Lower leg skin (tissue), 4 donors: ENCODE measurements around the gene PTH2. TPM values are rescaled to one million over a fixed set of nuclear protein-coding genes. Genes with fewer than 3 reads are reported as not detected.

Experiments
- DNase-seq, 2 donors: peaks; one replicate each; pipeline ENCODE4 v3.0.0-alpha.2; 2019; ENCODE audit warnings: low spot score in 2 of 2
- H3K4me3 ChIP-seq: fragments of 200-600 bp; sonication (generic); 2 replicates; pipeline ENCODE4 v1.5.1; 2017; ENCODE audit warnings: mild to moderate bottlenecking, low read depth; ENCODE audit not compliant: poor library complexity, severe bottlenecking
- CTCF ChIP-seq, 3 donors: fragments of 450-650 bp; IDR thresholded peaks; one replicate each; pipeline ENCODE4 v1.5.1; 2016; ENCODE audit warnings: antibody characterized with exemption in 3 of 3, mild to moderate bottlenecking in 3 of 3, moderate library complexity in 2 of 3
- POLR2A ChIP-seq, 2 donors: fragments of 450-650 bp; IDR thresholded peaks; one replicate each; pipeline ENCODE4 v1.6.1; 2016 to 2017; ENCODE audit warnings: antibody characterized with exemption in 2 of 2, mild to moderate bottlenecking in 1 of 2, moderate library complexity in 1 of 2
- WGBS, 2 donors: methylation state at CpG; one replicate each; pipeline ENCODE4 v1.1.5; 2018; 5-methylcytosine and 5-hydroxymethylcytosine counted together
- intact Hi-C: fragments of 100-400 bp; cut with DNase I; formaldehyde crosslinking; loops from one replicate; pipeline ENCODE4 v1.15.0; 2023; ENCODE audit warnings: low total_unique reads
- total RNA-seq, 4 donors: library from RNA; depleted of rRNA; stranded (reverse); fragments of >200 nt; gene quantifications; one replicate each; pipeline ENCODE4 v1.1.0, GENCODE V29; 2016

PTH2 gene
- total RNA-seq, 4 donors from 2014 or later = not detected

DNA sequence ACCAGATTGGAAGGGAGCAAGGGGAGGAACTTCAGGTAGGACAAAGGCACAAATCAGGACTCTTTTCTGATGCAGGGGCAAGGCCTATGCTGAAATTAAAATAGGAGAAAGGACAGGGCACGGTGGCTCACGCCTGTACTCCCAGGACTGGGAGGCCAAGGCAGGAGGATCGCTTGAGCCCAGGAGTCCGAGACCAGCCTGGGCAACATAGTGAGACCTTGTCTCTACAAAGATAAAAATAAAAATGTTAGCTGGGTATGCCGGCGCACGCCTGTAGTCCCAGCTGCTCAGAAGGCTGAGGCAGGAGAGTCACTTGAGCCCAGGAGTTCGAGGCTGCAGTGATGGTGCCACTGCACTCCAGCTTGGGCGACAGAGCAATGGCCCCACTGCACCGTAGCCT is 12.4 kb upstream of the PTH2 start:
- no peak for DNase-seq
- intact Hi-C loops = loop anchor here (5.0 kb wide), 1 partner anchor 43 kb away; no protein-coding TSS in a partner anchor

GRCh38 chr19:49434907-49435583 is 11.8 kb upstream of the PTH2 start:
- no peak for TF ChIP-seq POLR2A (IDR thresholded peaks at IDR 0.05)
- no peak for TF ChIP-seq CTCF (IDR thresholded peaks at IDR 0.05)
- intact Hi-C loops = loop anchor here (5.0 kb wide), 1 partner anchor 43 kb away; no protein-coding TSS in a partner anchor

More for the DNA sequence above, 12.4 kb upstream of the PTH2 start:
- TF ChIP-seq CTCF (IDR thresholded peaks at IDR 0.05) = no peak
- TF ChIP-seq POLR2A (IDR thresholded peaks at IDR 0.05) = no peak
- WGBS, 2 donors = 88 to 91% methylated on average over 10 of the region's 10 CpGs
- H3K4me3 ChIP-seq = no peak overlapping the region

DNA sequence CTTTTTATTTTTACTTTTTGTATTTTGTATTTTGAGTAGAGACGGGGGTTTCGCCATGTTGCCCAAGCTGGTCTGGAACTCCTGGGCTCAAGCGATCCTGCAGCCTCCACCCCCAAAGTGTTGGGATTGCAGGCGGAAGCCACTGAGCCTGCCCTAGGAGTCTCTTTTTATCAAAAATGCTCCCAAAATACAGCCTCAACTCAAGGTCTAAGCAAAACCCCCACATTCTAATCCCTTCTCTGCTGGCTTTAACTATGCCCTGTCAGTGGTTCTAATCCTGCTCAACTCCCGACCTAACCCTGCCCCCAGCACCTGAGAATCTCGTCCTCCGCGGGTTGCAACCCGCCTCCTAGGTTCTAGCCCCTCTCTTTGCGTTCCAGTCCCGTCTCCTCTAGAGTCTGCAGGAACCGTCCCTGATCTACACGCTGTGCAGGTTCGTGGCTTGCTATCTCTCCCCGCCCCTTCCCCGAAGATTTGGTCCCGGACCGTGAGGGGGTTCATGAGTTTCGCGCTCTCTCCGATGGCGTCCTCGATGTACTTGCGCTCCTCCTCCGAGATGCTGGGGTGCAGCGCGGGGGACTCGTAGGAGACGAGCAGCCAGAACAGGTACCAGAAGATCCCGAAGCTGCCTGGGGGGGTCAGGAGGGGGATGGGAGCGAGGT is 10.1 kb upstream of the PTH2 start:
- no peak for DNase-seq
- 25 to 44% methylated on average over 31 of the region's 31 CpGs for WGBS, 2 donors
- TF ChIP-seq CTCF (IDR thresholded peaks at IDR 0.05) (no peak), POLR2A (IDR thresholded peaks at IDR 0.05) (no peak)
- H3K4me3 ChIP-seq = no peak overlapping the region
- intact Hi-C loops = no loop called here

More at GRCh38 chr19:49434907-49435583, 11.8 kb upstream of the PTH2 start:
- WGBS, 2 donors = 89 to 93% methylated on average over 18 of the region's 18 CpGs
- no peak for DNase-seq
- no peak overlapping the region for H3K4me3 ChIP-seq

DNA sequence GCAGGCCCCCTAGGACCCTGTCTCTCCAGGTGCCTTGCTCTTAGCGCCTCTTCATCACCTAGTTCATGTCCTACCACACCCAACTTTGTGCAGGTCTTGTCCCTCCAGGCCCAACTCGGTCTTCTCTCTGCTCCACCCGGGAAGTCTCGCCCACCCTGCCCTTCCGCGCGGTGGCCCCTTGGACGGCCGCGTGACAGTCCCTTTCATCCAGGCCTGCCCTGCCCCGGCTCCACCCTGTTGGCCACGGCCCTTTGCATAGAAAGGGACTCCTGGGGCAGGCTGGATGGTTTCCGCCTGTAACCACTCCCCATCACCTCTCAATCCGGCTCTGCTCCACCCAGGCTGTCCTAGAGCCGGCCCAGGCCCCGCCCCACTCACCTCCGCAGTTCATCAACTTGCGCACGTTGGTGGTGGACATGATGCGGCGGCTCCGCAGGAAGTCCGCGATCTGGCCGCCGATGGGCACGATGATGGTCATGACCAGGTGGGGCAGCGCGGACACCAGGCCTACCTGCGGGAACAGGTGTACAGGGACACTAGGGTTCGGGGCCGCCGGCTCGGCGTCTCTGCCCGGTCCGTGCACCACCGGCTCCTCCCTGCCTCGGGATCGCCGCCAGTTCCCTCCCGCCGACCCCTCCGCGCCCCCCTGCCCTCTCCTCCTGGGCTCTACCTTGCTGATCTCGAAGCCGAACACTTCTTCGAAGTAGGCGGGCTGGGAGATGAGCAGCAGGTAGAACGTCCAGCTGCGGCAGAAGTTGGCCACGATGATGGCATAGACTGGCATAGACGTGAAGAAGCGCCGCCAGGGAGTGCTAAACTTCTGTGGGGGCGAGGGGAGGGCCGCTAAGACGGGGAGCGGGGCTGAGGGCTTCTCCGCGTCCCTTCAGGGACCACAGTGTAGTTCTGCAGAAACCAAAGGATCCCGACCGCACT is 9.2 kb upstream of the PTH2 start:
- no peak overlapping the region for H3K4me3 ChIP-seq
- DNase-seq = no peak

More for the DNA sequence above, 9.2 kb upstream of the PTH2 start:
- WGBS, 2 donors = 24 to 27% methylated on average over 54 to 61 of the region's 63 CpGs
- TF ChIP-seq POLR2A (IDR thresholded peaks at IDR 0.05) (no peak), CTCF (IDR thresholded peaks at IDR 0.05) (no peak)
- intact Hi-C loops = no loop called here
